ENCODE results near the gene COL4A2. TPM values are rescaled to one million over a fixed set of nuclear protein-coding genes. Genes with fewer than 3 reads are reported as not detected.

COL4A2 gene
- total RNA-seq, 1 donor from 2014 or later, result 91.2 TPM

DNA sequence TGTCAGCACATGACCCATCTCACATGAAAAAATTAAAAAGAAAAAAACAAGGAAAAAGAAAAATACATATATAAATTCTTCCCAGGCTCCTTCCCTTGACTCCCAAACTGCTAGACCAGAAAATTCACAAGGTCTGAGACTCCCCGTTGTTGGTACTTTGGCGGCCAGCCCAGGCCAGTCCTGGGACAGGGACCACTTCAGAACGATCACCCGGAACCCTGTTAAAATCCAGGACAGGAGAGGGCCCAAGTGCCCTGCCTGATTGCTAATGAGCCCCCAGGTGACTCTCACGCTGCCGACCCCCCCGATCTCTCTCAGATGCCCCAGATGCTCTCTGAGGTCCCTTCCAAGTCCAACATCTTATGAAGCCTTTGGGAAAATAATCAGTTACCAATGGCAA is 107.2 kb downstream of the COL4A2 start:
- intact Hi-C loops (cut with DNase I), result loop anchor here (5.0 kb wide), 2 partner anchors 107 to 192 kb away; partner anchors contain the start of genes COL4A1 and COL4A2
- ATAC-seq (ENCODE audit: poor library complexity), result no peak
- DNase-seq, result no peak

GRCh38 chr13:110414931-110415330 is 107.8 kb downstream of the COL4A2 start:
- no peak for ATAC-seq (ENCODE audit: poor library complexity)
- intact Hi-C loops (cut with DNase I), result loop anchor here (5.0 kb wide), 2 partner anchors 108 to 193 kb away; partner anchors contain the start of genes COL4A1 and COL4A2

DNA sequence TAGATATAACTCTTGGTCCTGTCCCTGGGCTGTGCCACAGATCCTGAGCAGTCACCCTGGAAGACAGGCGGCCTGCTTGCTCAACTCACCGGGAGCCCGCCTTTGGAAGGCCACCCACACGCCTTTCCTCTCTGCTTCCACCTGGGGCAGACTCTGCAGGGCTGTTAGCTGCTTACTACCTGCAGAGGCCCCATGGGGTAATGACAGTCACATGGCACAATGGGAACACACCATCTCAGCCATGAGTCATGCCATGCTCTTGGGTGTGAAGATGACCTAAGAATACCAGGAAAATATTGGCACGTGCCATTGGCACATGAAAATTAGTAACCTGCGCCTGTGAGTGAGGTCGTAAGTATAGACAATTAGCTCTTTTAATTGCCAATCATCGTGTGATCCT is 108.6 kb downstream of the COL4A2 start:
- intact Hi-C loops (cut with DNase I), result no loop called here
- no peak for ATAC-seq (ENCODE audit: poor library complexity)
- no peak for DNase-seq

More at GRCh38 chr13:110414931-110415330, 107.8 kb downstream of the COL4A2 start:
- DNase-seq, result no peak

DNA sequence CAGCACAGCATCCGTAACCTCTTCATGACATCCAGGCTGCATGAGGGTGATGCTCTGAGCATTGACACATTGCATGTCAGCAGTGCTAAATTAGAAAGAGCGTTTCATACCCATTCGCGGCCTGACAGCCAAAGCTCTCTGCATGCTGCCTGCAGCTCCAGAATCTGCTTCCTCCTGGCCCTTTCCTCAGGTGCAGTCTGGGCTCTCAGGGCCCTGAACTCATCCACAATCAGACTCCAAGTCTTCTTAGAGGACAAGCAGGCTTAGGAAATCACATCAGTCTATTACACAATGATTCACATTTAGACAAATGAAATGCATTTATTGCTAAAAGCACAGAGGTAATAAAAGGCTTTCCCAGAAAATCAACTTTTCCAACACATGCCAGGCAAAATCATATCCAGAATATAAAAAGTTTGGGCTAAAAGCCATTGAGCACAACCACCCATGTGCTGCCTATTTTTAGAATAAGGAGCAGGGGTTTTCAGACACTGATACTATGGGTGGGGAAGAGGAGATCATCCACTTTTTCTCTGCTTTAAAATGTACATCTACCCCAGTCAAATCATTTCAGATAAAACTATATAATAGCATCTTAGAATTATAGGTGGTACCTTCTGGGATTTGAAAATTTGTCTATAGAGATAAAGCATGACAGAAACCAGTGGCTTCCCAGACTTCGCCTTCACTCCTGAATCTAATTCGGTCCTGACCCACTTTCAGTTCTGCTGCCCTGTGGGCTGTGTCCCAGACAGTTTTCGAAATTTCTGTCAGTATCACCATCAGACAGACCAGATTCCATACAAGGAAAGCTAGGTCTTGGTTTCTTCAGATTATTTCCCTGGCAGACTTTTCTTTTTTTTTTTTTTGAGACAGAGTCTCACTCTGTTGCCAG is 109.3 kb downstream of the COL4A2 start:
- intact Hi-C loops (cut with DNase I), result no loop called here
- ATAC-seq (ENCODE audit: poor library complexity), result peak; percentile 26
- no peak for DNase-seq

GRCh38 chr13:110418944-110419343 is 111.9 kb downstream of the COL4A2 start:
- DNase-seq (peak; percentile 62), ATAC-seq (ENCODE audit: poor library complexity) (no peak)
- intact Hi-C loops (cut with DNase I), result no loop called here

GRCh38 chr13:110419381-110419791 is 112.3 kb downstream of the COL4A2 start:
- intact Hi-C loops (cut with DNase I), result no loop called here
- no peak for DNase-seq
- no peak for ATAC-seq (ENCODE audit: poor library complexity)

DNA sequence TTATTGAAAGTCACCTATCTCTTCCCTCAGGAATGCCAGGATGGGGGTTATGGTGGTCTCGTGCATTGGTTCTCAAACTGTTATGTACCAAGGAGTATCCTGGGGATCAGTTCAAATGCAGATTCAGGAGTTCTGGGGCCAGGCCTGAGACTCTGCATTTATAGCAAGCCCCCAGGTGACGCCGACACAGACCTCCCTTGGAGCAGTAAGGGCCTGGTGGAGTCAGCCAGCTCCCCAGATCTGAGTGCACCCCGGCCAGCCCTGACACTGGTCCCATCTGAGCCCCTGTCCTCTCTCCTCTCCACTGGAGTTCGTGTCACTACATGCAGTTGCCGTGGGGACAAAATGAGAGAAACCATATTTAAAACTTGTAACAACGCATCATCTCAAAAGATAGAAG is 112.9 kb downstream of the COL4A2 start:
- intact Hi-C loops (cut with DNase I), result no loop called here
- no peak for DNase-seq

DNA sequence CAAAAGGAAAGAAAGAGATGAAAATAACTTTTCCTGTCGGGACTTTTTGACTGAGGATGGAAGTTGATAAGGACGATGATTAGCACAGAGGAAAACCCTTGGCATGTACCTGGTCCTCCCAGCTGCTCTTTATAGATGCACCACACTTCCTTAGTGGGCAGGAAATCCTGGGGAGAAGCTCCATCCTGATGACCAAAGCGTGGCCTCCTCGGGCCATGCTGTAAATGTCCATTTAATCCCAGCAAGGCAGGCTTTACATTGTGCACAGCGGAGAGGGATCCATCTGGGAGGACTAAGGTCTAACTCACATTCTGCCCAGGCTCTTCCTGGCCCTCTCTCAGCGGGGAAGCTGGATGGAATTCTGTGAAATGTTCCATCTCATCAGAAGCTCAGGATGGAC is 113.5 kb downstream of the COL4A2 start:
- no peak for ATAC-seq (ENCODE audit: poor library complexity)
- intact Hi-C loops (cut with DNase I), result no loop called here
- no peak for DNase-seq

More for the DNA sequence above, 112.9 kb downstream of the COL4A2 start:
- ATAC-seq (ENCODE audit: poor library complexity), result no peak

DNA sequence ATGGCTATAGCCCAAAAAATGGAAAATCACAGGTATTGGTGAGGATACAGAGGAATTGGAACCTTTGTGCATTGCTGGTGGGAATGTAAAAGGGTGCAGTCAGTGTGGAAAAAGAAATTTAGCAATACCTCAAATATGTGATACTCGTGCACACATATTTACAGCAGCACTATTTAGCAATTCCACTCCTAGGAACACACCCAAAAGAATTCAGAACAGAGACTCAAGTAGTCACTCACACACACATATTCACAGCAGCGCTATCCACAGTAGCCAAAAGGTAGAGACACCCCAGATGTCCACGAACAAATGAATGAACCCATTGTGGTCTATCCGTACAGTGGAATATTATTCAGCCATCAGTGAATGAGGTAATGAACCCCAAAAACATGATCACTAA is 114.0 kb downstream of the COL4A2 start:
- ATAC-seq (ENCODE audit: poor library complexity), result no peak
- no peak for DNase-seq
- intact Hi-C loops (cut with DNase I), result no loop called here

DNA sequence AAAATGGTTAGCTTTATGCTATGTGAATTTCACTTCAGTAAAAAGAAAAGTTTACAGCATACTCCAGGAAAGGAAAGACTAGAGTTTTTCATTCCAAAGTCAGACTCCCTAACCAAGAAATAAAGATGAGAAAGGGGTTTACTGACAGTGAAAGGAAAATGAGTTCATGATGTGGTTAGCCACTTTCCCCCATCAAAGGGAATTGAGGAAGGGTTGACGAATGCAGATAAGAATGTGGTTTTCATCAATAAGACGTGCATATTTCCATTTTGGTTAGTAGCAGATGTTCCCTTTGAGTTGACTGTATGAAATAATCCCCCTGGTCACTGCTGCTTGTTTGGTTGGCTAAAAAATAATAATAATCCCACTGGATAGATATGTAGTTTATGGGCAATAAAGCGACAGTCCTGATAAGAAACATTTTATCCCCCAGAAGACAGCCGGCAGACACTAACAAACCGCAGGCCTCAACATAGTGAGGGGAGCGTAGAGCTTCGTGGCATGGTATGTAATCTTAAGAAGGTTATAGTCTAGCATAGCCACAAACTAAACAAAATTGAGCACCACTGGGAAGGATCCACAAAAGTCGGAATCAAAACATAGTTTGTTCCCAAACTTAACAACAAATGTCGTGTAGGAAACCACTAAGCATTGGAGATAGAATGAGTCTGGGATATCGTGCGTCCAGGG is 114.8 kb downstream of the COL4A2 start:
- intact Hi-C loops (cut with DNase I), result no loop called here
- ATAC-seq (ENCODE audit: poor library complexity) (no peak), DNase-seq (no peak)

DNA sequence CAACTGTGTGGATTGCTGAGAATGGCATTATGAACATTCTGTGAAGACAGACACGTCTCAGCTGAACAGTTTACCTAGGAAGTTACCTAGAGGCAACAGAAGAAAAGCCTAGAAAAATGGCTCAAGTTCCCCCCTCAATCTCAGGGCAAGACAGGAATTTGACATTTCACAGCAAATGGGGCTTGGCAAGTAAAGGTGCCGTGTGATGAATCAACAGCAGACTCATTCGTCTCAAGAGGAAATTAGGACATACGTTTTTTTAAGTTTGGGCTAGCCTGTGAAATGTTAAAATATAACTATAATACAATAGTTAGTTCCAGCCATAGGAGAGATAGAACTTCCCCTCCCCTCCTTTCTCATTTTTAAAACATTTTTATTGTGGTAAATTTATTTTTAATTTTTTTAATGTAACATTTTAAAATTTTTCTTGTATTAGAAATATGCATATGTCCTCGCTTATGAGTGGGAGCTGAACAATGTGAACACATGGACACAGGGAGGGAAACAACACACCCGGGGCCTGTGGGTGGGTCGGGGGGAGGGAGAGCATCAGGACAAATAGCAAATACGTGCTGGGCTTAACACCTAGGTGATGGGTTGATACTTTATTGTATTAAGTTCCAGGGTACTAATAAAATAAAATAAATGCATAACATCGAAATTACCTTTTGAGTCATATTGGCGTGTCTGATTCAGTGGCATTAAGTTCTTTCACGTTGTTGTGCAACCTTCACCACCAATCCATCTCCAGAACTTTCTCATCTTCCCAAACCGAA is 116.0 kb downstream of the COL4A2 start:
- ATAC-seq (ENCODE audit: poor library complexity) (no peak), DNase-seq (no peak)
- intact Hi-C loops (cut with DNase I), result no loop called here

GRCh38 chr13:110423689-110424302 is 116.7 kb downstream of the COL4A2 start:
- DNase-seq, result no peak
- intact Hi-C loops (cut with DNase I), result no loop called here
- no peak for ATAC-seq (ENCODE audit: poor library complexity)

DNA sequence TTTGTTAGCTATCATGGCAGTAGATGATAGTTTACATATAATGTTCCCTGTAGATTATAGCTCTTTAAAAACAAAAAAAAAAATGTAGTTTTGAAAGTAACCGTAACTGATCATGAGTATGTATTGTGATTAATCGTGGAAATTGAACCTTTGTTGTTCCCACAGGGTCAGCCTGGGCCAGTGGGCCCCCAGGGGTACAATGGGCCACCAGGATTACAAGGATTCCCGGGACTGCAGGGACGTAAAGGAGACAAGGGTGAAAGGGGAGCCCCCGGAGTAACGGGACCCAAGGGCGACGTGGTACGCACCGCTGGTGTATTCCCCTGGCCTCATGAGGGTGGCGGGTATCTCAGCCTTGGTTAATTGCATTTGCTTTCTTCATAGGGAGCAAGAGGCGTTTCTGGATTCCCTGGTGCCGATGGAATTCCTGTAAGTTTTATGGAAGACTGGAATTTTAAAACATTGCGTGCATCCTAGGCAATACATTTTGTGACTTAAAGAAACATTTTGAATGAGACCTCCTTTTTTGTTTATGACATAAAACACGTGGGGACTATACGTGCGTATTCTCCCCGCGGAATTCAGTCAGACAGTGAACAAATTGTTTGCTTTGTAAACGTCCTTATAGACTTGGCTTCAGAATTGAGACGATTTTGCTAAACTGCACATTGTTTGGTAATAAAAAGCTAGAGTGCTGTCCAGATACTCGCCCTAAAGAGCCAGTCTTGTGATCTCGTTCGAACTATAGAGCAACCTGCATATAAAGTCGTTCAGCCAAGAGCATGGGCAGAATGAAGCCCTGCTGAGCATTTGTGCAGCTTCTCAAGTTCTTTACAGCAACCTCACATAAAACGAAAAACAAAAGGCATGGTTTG is 117.7 kb downstream of the COL4A2 start:
- ATAC-seq (ENCODE audit: poor library complexity), result no peak
- DNase-seq, result no peak
- intact Hi-C loops (cut with DNase I), result no loop called here

DNA sequence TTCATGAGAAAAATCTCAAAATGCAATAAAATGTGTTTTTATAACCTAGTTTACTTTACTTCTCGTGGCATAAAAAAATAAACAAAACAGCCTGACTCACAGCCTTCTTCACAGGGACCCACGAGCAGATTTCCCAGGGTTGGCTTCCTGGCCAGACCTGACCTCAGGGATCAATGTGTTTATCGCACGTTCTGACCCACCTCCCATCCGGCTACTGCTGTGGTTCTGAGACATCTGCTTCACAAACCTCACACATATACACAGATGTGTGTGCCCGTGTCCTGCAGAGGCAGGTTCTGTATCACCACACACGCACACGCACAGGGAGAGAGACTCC is 118.3 kb downstream of the COL4A2 start:
- DNase-seq, result no peak
- ATAC-seq (ENCODE audit: poor library complexity), result no peak
- intact Hi-C loops (cut with DNase I), result no loop called here

- intact Hi-C loops (cut with DNase I), result no loop called here
- peak; percentile 70 for ATAC-seq (ENCODE audit: poor library complexity)
- DNase-seq, result no peak
Observed at GRCh38 chr13:110426735-110427134, 119.7 kb downstream of the COL4A2 start.

DNA sequence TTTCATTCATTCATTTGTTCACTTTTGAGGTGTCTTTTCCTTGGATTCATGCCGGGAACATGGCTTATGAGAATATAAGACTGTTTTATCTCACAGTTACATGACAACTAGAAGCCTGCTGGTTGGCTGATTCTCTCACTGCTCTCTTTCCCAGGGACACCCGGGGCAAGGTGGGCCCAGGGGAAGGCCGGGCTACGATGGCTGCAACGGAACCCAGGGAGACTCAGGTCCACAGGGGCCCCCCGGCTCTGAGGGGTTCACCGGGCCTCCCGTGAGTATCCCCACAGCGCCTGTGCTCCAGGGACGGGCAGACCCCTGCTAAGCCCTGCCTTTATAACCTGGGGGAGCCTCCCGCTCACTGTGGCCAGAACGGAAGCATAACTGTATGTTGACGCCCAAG is 121.2 kb downstream of the COL4A2 start:
- DNase-seq, result no peak
- no peak for ATAC-seq (ENCODE audit: poor library complexity)
- intact Hi-C loops (cut with DNase I), result no loop called here

GRCh38 chr13:110430391-110431336 is 123.6 kb downstream of the COL4A2 start:
- ATAC-seq (ENCODE audit: poor library complexity) (no peak), DNase-seq (no peak)
- intact Hi-C loops (cut with DNase I), result no loop called here

Data from Right ventricle myocardium superior (tissue), 1 donor.